Measurements from ENCODE around the gene ZNF532. TPM values are rescaled to one million over a fixed set of nuclear protein-coding genes. Genes with fewer than 3 reads are reported as not detected.

ZNF532 gene
- total and polyA plus RNA-seq, 9 of the 15 experiments (the other 6 are each of a cell fraction or from before 2014, with no cell fraction given): 0.42 TPM; not detected in 8

- CTCF ChIA-PET (ENCODE audit: low intra/inter-chr PET ratio): no interaction called here
- peaks cover 0 to 11% of the 10 kb centered on the region in 2 experiments; a peak in 3 of 5 replicates for H3K27me3 ChIP-seq (ENCODE audit: control insufficient read depth in 2 of 2, insufficient read depth in 2 of 2, low read length in 2 of 2)
- no peaks in the 10 kb centered on the region for H3K36me3 ChIP-seq (ENCODE audit: control insufficient read depth, insufficient read depth, low read length)
- FAIRE-seq (no peak), DNase-seq (ENCODE audit: extremely low read depth in 1 of 4, low spot score in 3 of 4) (no peak), ATAC-seq (no peak)
- H3K4me3 ChIP-seq: no peak overlapping the region
- no peaks in the 10 kb centered on the region for H3K9me3 ChIP-seq (replicated peaks; ENCODE audit: control insufficient read depth, insufficient read depth, low read depth, low read length)
- no peaks in the 10 kb centered on the region for H3K79me2 ChIP-seq (ENCODE audit: control insufficient read depth, insufficient read depth, low read length)
- 0% methylated on average over 12 of the region's 12 CpGs for WGBS (ENCODE audit: insufficient coverage, low coverage, missing lambda C conversion rate)
- H3K27ac ChIP-seq (ENCODE audit: extremely low read depth, low read depth, low read length): no peak overlapping the region
- in situ Hi-C loops (cut with MboI) (no loop called here), intact Hi-C loops (cut with micrococcal nuclease) (no loop called here)
- no peak overlapping the region for H3K9ac ChIP-seq (ENCODE audit: insufficient read depth in 1 of 2, low read depth in 2 of 2, low read length in 2 of 2)
- no peak overlapping the region for H3K4me2 ChIP-seq (ENCODE audit: insufficient read depth, low read length)
- no peaks in the 10 kb centered on the region for H4K20me1 ChIP-seq (replicated peaks; ENCODE audit: control insufficient read depth, insufficient read depth, low read length)
- no TSS peak for BruUV-seq (replicated peaks)
- H3K4me1 ChIP-seq (replicated peaks in 1 of 2; ENCODE audit: control insufficient read depth in 2 of 2, insufficient read depth in 2 of 2, low read length in 2 of 2): no peaks in the 10 kb centered on the region
- H3K9me1 ChIP-seq (ENCODE audit: control insufficient read depth, insufficient read depth, low read length): no peaks in the 10 kb centered on the region
- POLR2A ChIA-PET: no interaction called here
- H2AFZ ChIP-seq (ENCODE audit: low read depth, low read length): no peak overlapping the region
- TF ChIP-seq HOXB6 (CRISPR knock-in tag; IDR thresholded peaks at IDR 0.05; ENCODE audit: borderline replicate concordance): no peak
- TF ChIP-seq NUFIP1 (IDR thresholded peaks at IDR 0.05; ENCODE audit: partially characterized antibody): no peak
- TF ChIP-seq CBFA2T3 (IDR thresholded peaks at IDR 0.05): no peak
- no peak for TF ChIP-seq KDM1A (IDR thresholded peaks at IDR 0.05)
- TF ChIP-seq NFIC (IDR thresholded peaks at IDR 0.05): no peak
- TF ChIP-seq ZBTB7A (IDR thresholded peaks at IDR 0.05; ENCODE audit: borderline replicate concordance, control insufficient read depth, low read depth, low read length): no peak
- TF ChIP-seq, protein P1, sequence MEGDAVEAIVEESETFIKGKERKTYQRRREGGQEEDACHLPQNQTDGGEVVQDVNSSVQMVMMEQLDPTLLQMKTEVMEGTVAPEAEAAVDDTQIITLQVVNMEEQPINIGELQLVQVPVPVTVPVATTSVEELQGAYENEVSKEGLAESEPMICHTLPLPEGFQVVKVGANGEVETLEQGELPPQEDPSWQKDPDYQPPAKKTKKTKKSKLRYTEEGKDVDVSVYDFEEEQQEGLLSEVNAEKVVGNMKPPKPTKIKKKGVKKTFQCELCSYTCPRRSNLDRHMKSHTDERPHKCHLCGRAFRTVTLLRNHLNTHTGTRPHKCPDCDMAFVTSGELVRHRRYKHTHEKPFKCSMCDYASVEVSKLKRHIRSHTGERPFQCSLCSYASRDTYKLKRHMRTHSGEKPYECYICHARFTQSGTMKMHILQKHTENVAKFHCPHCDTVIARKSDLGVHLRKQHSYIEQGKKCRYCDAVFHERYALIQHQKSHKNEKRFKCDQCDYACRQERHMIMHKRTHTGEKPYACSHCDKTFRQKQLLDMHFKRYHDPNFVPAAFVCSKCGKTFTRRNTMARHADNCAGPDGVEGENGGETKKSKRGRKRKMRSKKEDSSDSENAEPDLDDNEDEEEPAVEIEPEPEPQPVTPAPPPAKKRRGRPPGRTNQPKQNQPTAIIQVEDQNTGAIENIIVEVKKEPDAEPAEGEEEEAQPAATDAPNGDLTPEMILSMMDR (IDR thresholded peaks at IDR 0.05 in 2 of 3, conservative IDR thresholded peaks at IDR 0.05 in 1 of 3; ENCODE audit: insufficient read depth in 2 of 3, low read depth in 1 of 3, low read length in 3 of 3): no peak
- no peak for TF ChIP-seq CEBPZ (IDR thresholded peaks at IDR 0.05; ENCODE audit: borderline replicate concordance, low read depth, low read length)
- no peak for TF ChIP-seq RHOXF2B (CRISPR knock-in tag; conservative IDR thresholded peaks at IDR 0.05)
- no peak for TF ChIP-seq SRSF3 (IDR thresholded peaks at IDR 0.05; ENCODE audit: insufficient read depth, low read length)
- no peak for TF ChIP-seq GMEB1 (CRISPR knock-in tag; IDR thresholded peaks at IDR 0.05)
- no peak for TF ChIP-seq TFE3 (CRISPR knock-in tag; IDR thresholded peaks at IDR 0.05)
- TF ChIP-seq THAP7 (CRISPR knock-in tag; IDR thresholded peaks at IDR 0.05): no peak
Measured at GRCh38 chr18:58850786-58851469, 13.7 kb upstream of the ZNF532 start.
